Measurements from ENCODE around the gene CDC37L1.

CDC37L1 gene

DNA sequence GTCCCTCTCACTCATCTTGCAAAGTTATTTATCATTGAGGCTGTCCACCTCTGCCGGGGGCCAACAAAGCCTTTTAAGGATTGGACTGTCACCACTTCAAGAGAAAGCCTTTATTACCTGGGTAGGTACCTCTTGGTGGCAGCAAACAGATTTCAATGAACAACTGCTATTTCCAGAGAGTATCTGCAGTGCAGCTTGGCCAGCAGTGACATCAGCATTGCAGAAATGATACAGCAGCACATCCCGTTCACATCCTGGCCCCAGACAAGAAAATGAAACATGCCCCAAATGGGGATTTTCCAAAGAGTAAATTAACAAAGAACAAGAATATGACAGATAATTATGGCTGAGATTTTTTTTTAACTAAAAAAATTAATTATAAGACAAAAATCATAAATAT lies 10.8 kb upstream of the CDC37L1 start:
- no peak for DNase-seq (ENCODE audit: low read depth in 2 of 2)

DNA sequence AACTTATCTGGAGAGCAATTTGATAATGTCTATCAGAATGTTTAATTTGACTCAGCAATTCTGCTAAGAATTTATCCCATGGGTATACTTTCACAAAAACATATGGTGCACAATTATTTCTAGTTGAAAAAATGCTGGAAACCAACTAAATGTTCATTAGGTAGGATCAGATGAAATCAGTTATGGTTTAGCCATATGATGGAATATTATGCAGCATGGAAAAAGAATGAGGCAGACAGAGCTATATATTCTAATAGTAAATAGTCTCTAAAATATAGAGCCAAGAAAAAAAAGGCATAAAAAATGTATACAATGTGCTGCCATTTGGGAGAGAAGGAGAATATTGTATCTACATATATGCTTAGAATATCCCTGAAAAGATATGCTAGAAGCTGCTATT lies 9.5 kb upstream of the CDC37L1 start:
- no peak for DNase-seq (ENCODE audit: low read depth in 2 of 2)

DNA sequence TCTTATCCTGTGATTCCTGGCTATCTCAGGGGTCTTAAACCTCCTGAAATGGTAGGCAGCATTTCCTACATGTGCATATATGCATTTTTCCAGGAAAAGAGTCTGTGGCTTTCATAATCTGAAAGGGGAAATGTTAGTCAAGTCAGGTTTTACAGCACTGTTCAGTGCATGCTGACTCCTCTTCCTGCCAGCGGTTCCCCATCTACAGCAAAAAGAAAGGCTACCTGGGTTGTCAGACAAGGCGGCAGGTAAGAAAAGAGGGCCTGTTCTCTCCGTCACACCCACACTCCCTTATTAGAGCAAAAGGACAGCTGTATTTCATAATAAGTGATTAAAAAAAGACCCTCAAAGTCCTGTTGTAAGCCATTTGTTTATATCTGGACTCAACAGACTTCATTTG lies 8.8 kb upstream of the CDC37L1 start:
- no peak for DNase-seq (ENCODE audit: low read depth in 2 of 2)

DNA sequence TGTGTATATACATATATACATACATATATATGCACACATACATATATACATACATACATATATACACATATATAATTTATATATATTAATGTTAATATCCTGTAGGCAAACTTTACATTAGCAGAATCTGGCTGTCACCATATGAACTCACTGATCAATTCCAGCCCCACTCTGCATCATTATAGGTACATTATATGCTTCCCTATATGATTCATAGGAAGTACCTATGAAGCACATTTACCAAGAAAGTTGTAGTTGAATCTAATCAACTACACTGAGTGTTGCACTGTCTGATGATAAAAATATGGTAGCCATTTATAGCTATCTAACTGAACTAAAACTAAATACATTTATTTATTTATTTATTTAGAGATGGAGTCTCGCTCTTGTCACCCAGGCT lies 7.6 kb upstream of the CDC37L1 start:
- no peak for DNase-seq (ENCODE audit: low read depth in 2 of 2)

DNA sequence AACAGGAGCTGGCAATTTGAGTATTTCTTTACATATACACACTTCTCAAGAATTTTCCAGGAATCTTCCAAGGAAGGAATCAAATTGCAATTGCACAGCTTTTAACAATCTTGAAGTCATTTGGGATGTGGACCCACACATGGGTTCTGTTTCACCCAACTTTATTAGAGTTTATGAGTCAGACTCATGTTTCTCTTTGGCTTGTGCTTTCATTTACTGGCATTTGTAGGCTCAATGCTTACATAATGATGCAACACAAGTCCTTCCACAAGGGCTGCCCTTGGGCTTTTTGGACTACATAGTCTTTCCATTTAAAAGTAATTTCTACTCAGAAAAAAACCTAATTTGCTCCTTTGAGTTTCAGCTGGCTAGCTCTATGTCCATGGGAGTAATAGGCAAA lies 4.6 kb upstream of the CDC37L1 start:
- DNase-seq (ENCODE audit: low read depth in 2 of 2) = no peak

DNA sequence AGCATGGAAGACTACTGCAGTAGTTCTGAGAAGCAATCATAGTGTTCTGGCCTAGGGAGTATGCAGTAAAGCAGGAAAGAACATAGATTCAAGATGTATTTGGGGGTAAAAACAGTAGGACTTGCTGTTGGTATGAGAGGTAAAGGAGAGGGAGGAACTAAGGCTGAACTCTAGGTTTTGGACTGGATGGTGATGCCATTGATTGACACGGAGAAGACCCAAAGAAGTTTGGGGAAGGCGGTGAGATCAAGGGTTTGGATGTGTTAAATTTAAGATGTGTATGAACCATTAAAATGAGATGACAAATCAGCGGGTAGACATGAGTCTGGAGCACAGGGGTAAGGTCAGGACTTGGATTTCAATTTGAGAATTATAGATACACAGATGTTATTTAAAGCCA lies 2.0 kb upstream of the CDC37L1 start:
- DNase-seq (ENCODE audit: low read depth in 2 of 2) = no peak

DNA sequence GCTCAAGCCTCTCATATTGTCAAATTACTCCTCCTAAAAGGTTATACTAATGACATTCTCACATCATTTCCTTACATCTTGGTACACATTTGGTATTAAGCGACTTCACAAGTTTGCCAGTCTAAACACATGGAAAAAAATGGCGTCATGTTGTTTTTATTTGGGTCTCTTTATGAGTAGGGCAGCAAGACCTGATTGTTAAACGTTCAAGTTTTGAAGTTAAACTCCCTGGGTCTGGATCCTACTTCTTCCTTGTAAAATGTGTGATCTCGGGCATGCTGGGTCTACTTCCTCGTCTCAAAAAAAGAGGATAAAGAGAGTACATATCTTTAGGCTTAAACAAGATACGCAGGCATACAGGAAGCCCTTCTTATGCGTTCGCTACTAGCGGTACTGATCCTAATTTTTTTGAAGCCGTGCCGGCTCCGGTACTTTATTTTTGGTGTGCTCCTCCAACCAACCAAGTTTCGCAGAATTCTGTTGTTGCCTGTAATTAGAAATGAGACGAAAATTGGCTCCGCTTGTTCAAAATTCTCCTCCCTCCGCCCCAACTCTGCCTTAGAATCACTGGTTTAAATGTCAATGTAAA lies 596 bp upstream of the CDC37L1 start:
- no peak for DNase-seq (ENCODE audit: low read depth in 2 of 2)

DNA sequence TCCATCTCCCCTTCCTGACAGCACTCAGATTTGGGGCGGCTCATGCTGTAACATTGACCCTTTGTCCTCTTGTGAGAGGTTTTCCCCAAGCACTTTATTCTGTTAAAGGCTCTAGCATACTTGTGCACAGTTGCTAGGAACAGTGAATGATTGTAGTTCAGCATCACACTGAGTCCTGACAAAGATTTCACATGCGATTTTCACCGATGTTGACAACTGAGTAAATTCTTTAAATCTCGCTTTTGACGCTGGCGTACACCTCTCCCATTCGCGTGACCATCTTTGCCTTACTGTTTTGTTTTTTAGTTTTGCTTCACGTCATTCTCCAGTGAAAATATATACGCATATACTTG lies 780 bp downstream of the CDC37L1 start:
- DNase-seq (ENCODE audit: low read depth in 2 of 2) = no peak

DNA sequence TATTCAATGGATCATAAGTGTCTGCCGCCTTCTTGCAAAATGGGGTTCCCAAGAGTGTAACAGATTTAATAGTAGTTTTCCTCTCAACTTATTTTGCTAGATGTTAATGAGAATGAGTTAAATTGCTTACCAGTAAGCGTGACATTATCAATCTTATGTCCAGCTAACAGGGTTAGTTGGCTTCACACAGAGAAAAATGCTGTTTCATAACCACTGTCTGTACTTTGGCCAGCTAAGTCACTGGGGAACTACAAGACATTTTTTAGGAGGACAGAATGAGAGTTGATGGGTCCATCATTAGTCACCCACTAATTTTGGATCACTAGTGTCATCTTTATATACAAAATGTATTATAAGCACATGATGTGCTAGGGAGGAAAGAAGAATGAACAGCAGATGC lies 1.4 kb downstream of the CDC37L1 start:
- no peak for DNase-seq (ENCODE audit: low read depth in 2 of 2)

DNA sequence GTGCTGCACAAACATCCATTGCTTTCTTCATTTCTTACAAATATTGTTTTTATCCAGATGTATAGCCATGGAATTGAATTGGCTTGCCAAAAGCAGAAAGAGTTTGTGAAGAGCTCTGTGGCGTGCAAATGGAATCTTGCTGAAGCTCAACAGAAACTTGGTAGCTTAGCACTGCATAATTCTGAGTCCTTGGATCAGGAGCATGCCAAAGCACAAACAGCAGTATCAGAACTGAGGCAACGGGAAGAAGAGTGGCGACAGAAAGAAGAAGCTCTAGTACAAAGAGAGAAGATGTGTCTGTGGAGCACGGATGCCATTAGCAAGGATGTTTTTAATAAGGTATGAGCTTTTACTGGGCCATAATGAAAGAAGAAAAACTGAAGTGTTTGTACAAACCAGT lies 5.5 kb downstream of the CDC37L1 start:
- no peak for DNase-seq (ENCODE audit: low read depth in 2 of 2)

DNA sequence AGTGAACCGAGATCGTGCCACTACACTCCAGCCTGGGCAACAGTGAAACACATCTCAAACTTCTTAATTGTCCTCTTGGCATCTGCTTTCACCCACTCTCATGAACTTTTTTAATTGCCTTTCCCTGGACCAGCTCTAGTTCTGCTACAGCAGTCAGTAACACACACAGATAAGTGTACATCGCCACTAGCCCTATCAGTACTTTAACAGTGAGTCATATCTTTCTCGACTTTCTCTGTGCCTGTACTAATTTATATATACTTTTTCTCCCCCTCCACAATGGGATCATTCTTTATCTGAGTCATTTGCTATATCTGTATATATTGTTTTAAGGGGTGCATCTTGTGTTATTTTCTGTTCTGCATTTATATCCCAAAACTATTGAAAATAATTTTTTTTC lies 6.7 kb downstream of the CDC37L1 start:
- no peak for DNase-seq (ENCODE audit: low read depth in 2 of 2)

DNA sequence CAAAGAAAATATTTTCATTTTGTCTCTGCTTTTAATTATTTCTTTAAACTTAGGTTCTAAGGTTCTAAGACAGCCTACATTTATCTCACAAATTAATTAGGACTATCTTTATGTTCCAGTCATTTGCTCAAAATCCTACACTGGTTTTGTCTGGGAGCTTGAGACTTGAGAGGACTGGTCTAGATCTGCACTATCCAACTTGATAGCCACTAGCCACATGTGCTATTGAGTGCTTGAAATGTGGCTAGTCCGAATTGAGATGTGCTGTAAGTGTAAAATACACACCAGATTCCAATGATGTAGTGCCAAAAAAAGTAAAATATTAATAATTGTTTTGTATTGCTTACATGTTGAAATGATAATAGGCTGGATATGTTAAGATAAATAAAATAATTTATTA lies 7.2 kb downstream of the CDC37L1 start:
- DNase-seq (ENCODE audit: low read depth in 2 of 2) = no peak

DNA sequence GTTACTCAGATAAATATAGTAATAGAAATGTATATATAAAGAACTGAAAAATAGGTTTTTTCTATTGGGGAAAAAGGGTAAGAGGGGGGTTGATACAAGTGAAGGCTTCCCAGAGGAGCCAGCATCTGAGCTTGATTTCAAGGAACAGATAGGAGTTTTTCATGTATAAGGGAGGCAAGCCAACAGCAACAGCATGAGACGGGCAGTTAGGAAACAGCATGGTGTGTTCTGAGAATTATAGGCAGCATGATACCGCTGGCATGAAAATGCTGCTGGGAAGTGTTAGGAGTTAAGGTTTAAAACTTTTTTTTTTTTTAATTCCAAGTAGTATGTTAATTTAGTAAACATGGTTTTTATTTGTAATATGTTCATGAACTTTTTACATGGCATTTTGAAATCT lies 9.7 kb downstream of the CDC37L1 start:
- DNase-seq (ENCODE audit: low read depth in 2 of 2) = no peak

DNA sequence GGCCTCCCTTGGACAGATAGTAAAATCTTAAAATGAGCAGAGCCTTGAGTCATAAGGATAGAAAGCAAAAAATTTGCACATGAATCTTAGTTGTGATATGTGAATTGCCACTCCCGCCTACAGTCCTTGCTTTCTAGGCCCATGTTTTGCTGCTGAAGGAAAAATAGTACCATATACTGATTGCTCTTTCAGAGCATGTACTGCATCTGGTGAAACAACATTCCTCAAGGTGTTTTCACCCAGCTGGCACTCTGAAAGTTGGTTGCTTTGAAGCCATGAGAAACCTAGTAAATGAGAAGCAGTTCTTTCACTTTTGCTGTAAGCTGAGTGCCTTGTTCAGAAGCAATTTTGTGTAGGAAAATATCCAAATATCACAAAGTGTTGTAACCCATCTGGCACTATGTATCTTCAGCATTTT lies 10.3 kb downstream of the CDC37L1 start:
- no peak for DNase-seq (ENCODE audit: low read depth in 2 of 2)

DNA sequence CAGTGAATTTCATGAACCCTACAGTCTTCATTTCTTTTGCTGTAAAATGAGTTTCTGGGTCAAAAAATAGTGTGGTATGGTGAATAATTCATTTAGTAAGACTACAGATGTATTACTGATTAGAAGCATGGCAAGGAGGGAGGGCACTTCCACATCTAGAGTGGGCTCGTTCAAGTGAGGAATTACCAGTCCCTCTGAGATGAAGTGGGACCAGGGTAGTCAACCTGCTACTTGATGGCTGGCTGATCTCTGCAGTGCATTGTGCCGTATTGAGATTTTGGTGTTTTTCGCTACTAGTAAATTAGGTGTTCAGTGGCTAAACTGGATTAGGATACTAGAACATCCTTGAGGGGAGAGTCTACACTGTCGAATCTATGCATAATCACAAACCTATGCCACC lies 10.8 kb downstream of the CDC37L1 start:
- DNase-seq (ENCODE audit: low read depth in 2 of 2) = no peak

DNA sequence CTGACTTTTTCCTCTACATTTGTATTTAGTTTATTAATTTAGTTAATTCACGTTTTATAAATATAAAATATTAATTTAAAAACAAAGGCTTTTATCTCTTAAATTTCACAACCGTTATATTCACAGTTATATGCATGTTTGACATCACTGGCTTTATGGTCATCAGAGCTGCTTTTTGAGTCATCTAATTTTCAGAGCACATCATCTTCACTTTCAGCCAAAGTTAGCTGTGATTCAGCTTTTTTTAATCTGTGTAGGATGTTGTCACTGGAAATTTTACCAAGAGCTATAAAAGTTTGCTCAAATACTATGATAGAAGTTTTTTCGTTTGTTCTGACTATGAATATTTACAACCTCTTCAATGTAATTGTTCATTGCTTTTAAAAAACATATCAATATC lies 12.4 kb downstream of the CDC37L1 start:
- DNase-seq (ENCODE audit: low read depth in 2 of 2) = no peak

DNA sequence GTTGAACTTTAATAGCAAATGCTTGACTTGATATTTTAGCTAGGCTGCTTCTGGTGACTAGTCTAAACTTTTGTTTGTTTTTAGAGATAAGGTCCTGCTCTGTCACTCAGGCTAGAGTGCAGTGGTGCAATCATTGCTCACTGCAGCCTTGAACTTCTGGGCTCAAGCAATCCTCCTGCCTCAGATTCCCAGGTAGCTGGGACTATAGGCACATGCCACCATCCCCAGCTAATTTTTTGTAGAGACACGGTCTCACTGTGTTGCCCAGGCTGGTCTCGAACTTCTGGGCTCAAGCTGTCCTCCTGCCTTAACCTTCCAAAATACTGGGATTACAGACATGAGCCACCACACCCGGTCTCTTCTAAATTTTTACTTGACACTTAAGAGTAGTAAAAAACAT lies 20.7 kb downstream of the CDC37L1 start:
- no peak for DNase-seq (ENCODE audit: low read depth in 2 of 2)

DNA sequence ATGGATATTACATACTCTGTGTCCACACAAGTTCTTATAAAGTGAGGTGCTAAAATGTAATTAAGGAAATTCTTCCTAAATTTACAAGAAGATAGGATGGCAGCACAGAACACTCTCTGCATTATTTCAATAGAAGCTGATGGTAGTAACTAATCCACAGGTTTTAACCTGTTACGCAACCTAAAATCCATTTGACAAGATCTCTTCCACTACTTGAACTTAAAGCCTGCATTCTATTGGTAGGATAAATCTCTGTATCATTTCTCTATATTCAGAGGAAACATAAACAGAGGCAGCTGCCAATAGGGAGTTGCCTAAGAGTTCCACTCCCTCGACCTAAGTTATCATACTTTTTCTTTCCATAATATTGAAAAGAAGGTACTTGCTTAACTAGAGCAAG lies 21.6 kb downstream of the CDC37L1 start:
- no peak for DNase-seq (ENCODE audit: low read depth in 2 of 2)

DNA sequence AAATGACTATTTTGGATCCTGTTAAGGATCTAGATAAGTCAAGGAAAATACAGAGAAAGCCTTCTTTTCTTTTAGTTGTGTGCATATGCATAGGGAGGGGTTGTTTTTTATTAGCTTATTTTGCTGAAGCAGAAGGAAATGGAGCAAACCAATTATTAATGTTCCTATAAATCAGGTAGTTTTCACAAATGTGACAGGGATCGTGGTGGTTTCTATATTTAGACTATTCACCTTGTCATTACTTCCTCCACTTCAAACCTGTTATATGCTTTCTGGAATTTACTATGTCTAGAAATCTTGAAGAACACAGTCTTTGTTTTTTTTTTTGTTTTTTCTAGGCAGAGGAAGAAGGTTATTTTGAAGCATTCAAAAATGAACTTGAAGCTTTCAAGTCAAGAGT lies 22.2 kb downstream of the CDC37L1 start:
- DNase-seq (ENCODE audit: low read depth in 2 of 2) = no peak

DNA sequence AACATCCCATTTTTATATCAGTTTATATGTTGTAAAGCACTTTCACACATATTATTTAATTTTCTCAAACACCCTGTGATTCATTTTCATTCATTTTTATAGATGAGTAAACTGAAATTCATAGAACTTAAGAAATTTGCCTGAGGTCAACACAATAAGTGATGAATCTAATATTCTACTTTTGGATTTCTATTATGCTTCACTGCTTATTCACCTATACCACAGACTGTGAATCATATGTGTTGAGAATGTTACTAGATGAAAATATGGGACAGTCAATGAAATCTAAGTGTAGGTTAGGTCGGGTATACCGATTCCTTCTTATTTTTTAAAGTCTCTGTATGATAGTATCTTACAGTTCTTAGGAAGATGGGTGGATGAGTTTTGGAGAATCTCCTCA lies 24.8 kb downstream of the CDC37L1 start:
- DNase-seq (ENCODE audit: low read depth in 2 of 2) = no peak

DNA sequence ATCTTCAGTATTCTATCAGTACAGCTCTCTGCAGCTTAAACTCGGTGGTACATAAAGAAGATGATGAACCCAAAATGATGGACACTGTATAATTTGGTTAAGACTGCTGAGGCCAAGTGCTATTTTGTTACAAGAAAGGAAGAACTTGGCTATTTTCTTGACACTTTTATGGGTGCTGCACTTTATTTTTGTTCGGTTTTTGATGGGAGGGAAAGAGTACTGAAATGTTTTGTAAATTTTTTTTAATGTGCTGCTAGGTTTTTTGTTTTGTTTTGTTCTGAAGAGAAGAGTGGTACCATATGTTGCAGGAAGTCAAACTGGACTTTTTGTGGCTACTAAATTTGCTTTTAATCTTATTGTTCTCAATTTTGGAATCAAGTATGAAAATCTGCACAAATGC lies 26.7 kb downstream of the CDC37L1 start:
- no peak for DNase-seq (ENCODE audit: low read depth in 2 of 2)

DNA sequence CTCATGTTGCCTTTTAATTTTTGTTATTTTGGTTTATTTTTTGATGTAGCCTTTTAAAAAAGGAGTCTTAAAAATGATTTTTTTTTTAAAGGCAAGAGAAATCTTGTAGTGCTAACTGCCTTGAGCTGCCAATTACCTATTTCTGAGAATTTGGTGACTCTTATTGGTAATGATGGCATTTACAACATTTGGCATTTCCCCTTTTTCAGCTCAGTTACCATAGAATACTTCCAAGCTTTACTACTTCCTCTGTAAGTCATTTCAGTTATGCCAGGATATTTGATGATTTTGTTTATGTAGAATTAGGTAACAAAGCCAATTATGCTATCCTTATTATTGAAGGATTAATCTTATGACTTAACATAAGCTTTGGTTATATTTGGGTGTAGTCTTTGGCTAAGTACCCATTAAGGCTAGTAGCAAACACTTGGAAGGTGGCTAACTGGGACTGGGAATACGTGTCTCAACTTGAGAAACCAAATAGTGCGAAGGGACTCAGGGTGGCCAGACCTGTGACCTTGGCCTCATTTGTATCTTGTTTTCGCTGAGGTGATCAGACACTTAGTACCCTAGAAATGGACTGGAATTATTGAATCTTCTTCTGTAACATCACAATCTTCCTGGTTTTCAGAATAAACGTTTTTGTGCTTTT lies 27.7 kb downstream of the CDC37L1 start:
- DNase-seq (ENCODE audit: low read depth in 2 of 2) = no peak

DNA sequence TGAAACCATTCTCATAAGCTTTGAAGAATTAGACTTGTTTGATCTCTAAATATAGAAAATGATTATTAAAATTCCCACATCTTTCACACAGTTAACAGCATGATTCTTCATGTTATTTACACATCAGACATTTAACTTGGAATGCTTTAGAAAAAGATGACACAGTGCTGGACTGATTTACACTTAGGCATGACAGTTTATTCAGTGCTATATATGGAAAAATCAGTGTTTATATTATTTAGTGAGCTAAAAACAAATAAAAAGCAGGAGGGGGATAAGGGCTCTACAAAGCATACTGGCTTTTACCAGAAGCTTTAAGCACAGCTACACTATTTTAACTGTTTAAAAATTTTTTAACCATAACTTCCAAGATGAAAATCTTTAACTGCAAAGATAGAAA lies 30.0 kb downstream of the CDC37L1 start:
- DNase-seq (ENCODE audit: low read depth in 2 of 2) = no peak

DNA sequence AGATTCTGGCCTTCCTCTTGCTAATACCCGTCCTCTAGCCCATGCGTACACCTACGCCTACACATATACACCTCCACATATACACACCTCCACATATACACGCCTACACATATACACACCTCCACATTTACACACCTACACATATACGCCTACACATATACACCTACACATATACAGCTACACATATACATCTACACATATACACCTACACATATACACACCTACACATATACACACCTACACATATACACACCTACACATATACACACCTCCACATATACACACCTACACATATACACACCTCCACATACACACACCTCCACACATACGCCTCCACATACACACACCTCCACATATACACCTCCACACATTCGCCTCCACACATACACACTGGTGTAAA lies 34.5 kb downstream of the CDC37L1 start:
- DNase-seq (ENCODE audit: low read depth in 2 of 2) = no peak

All from stimulated activated CD4-positive, alpha-beta T cell treated with anti-CD3 and anti-CD28 coated beads, Interleukin-1b, Interleukin-23, amount 100 ng/mL, for 1 hour (primary cell).